Neural crest cell (in vitro differentiated cells): Measurements from ENCODE around the gene DYNLT3. TPM values are rescaled to one million over a fixed set of nuclear protein-coding genes. Genes with fewer than 3 reads are reported as not detected.

ENCODE experiments used
- total RNA-seq: library from RNA; stranded (reverse); gene quantifications from 2 replicates; pipeline ENCODE4 v1.2.1, GENCODE V29; 2021

The DYNLT3 gene
- total RNA-seq, 1 donor from 2014 or later: 7.7 TPM

Other genes starting within 250 kb of the DYNLT3 start
- 0.12 and 0.20 TPM in 2 replicates for gene XK, start 161.8 kb downstream of the DYNLT3 start, total RNA-seq
- gene CYBB, start 67.5 kb downstream of the DYNLT3 start, total RNA-seq: not detected in 2 replicates
- 0.05 TPM in 1 of 2 replicates, not detected in the other for gene SYTL5, start 159.0 kb upstream of the DYNLT3 start, total RNA-seq